Cerebellar nuclear complex (tissue), 1 donor: Measurements from ENCODE around the gene MED13L.

Experiments
- DNase-seq, 2 experiments: peaks; one replicate each; lab custom pipeline; 2025; lab: John Stamatoyannopoulos, UW

Gene MED13L

GRCh38 chr12:116128779-116129178, 148.7 kb downstream of the MED13L start:
- no peak for DNase-seq

- no peak for DNase-seq
These were observed 149.6 kb downstream of the MED13L start for GRCh38 chr12:116127859-116128258.

GRCh38 chr12:116126610-116127009, 150.9 kb downstream of the MED13L start:
- DNase-seq, result no peak

- DNase-seq, result no peak
These were observed 151.4 kb downstream of the MED13L start for GRCh38 chr12:116125956-116126566.

- no peak for DNase-seq
These were observed 152.4 kb downstream of the MED13L start for GRCh38 chr12:116125084-116125483.

- DNase-seq, result peak in 1 of 2 experiments; percentile 29
These were observed 153.8 kb downstream of the MED13L start for GRCh38 chr12:116123451-116124258.

GRCh38 chr12:116122628-116123027, 154.9 kb downstream of the MED13L start:
- DNase-seq, result no peak

GRCh38 chr12:116121453-116121871, 156.0 kb downstream of the MED13L start:
- no peak for DNase-seq

- no peak for DNase-seq
These were observed 160.7 kb downstream of the MED13L start for GRCh38 chr12:116116650-116117424.

GRCh38 chr12:116113398-116114130, 163.9 kb downstream of the MED13L start:
- DNase-seq, result no peak

GRCh38 chr12:116106870-116107269, 170.6 kb downstream of the MED13L start:
- DNase-seq, result no peak

GRCh38 chr12:116104167-116104767, 173.2 kb downstream of the MED13L start:
- no peak for DNase-seq

GRCh38 chr12:116101991-116102390, 175.5 kb downstream of the MED13L start:
- peak; percentile 62 to 75 for DNase-seq

GRCh38 chr12:116099652-116100432, 177.7 kb downstream of the MED13L start:
- DNase-seq, result no peak

GRCh38 chr12:116096874-116097273, 180.6 kb downstream of the MED13L start:
- no peak for DNase-seq

- DNase-seq, result no peak
These were observed 183.0 kb downstream of the MED13L start for GRCh38 chr12:116094475-116094874.

- no peak for DNase-seq
These were observed 183.6 kb downstream of the MED13L start for GRCh38 chr12:116093915-116094314.

- no peak for DNase-seq
These were observed 184.7 kb downstream of the MED13L start for GRCh38 chr12:116092776-116093175.

- DNase-seq, result no peak
These were observed 185.3 kb downstream of the MED13L start for GRCh38 chr12:116092162-116092561.

- DNase-seq, result no peak
These were observed 185.9 kb downstream of the MED13L start for GRCh38 chr12:116091579-116091978.

- DNase-seq, result no peak
These were observed 187.0 kb downstream of the MED13L start for GRCh38 chr12:116090516-116090915.
